GM12892 (cell line): Measurements from ENCODE around the gene KCNQ1OT1.

Experiments used
- DNase-seq: peaks from one replicate; pipeline ENCODE4 v3.0.0; 2011; ENCODE audit not compliant: insufficient read length
- FAIRE-seq: peaks from 2 replicates; lab custom pipeline; 2011; peaks lifted over from hg19 to GRCh38; lab: Jason Lieb, UNC
- POLR2A ChIP-seq: IDR thresholded peaks from 2 replicates; pipeline ENCODE4 v1.6.1; 2011; ENCODE audit warnings: low read depth, low read length, control low read depth
- POLR2AphosphoS5 ChIP-seq: IDR thresholded peaks from 2 replicates; pipeline ENCODE4 v1.6.1; 2011; ENCODE audit warnings: low read depth, low read length, control low read depth
- TAF1 ChIP-seq: IDR thresholded peaks from 2 replicates; pipeline ENCODE4 v1.6.1; 2011; ENCODE audit warnings: low read depth, mild to moderate bottlenecking, control low read depth, low read length, borderline replicate concordance

The KCNQ1OT1 gene

GRCh38 chr11:2725368-2726300 lies 25.8 kb upstream of the KCNQ1OT1 start:
- no peak for TF ChIP-seq TAF1
- no peak for TF ChIP-seq POLR2AphosphoS5
- TF ChIP-seq POLR2A, result no peak
- FAIRE-seq, result no peak
- DNase-seq, result no peak

- no peak for FAIRE-seq
- no peak for DNase-seq
- TF ChIP-seq TAF1 (no peak), POLR2AphosphoS5 (no peak), POLR2A (no peak)
Measured at GRCh38 chr11:2724653-2725367, 25.0 kb upstream of the KCNQ1OT1 start.

GRCh38 chr11:2724104-2724503 lies 24.3 kb upstream of the KCNQ1OT1 start:
- no peak for DNase-seq
- TF ChIP-seq POLR2AphosphoS5 (no peak), TAF1 (no peak), POLR2A (no peak)
- FAIRE-seq, result no peak

- DNase-seq, result no peak
- TF ChIP-seq TAF1 (no peak), POLR2AphosphoS5 (no peak), POLR2A (no peak)
- no peak for FAIRE-seq
Measured at GRCh38 chr11:2722955-2723354, 23.2 kb upstream of the KCNQ1OT1 start.

GRCh38 chr11:2721210-2721916 lies 21.6 kb upstream of the KCNQ1OT1 start:
- TF ChIP-seq POLR2A (no peak), POLR2AphosphoS5 (no peak), TAF1 (no peak)
- no peak for FAIRE-seq
- DNase-seq, result no peak

GRCh38 chr11:2719831-2720590 lies 20.2 kb upstream of the KCNQ1OT1 start:
- no peak for FAIRE-seq
- DNase-seq, result no peak
- TF ChIP-seq POLR2AphosphoS5, result no peak
- no peak for TF ChIP-seq TAF1
- no peak for TF ChIP-seq POLR2A

GRCh38 chr11:2718817-2719438 lies 19.1 kb upstream of the KCNQ1OT1 start:
- TF ChIP-seq POLR2A (no peak), TAF1 (no peak), POLR2AphosphoS5 (no peak)
- no peak for FAIRE-seq
- no peak for DNase-seq

- no peak for FAIRE-seq
- no peak for DNase-seq
- TF ChIP-seq POLR2AphosphoS5 (no peak), TAF1 (no peak), POLR2A (no peak)
Measured at GRCh38 chr11:2717561-2718325, 17.9 kb upstream of the KCNQ1OT1 start.

GRCh38 chr11:2716376-2717095 lies 16.7 kb upstream of the KCNQ1OT1 start:
- no peak for FAIRE-seq
- DNase-seq, result no peak
- no peak for TF ChIP-seq POLR2A
- no peak for TF ChIP-seq POLR2AphosphoS5
- TF ChIP-seq TAF1, result no peak
